PFSK-1 (cell line): Measurements from ENCODE around the gene TWF2.

Source experiments
- FOXP2 ChIP-seq: optimal IDR thresholded peaks from 2 replicates; pipeline ENCODE3; 2011; ENCODE audit warnings: borderline replicate concordance, control low read depth, inconsistent platforms; ENCODE audit not compliant: insufficient read depth; ENCODE audit errors: extremely low read length, extremely low read depth
- POLR2AphosphoS5 ChIP-seq: IDR thresholded peaks from 2 replicates; pipeline ENCODE4 v1.6.1; 2012; ENCODE audit warnings: low read depth, mild to moderate bottlenecking, control low read depth, low read length, moderate library complexity
- SIN3A ChIP-seq: IDR thresholded peaks from 2 replicates; pipeline ENCODE4 v1.6.1; 2012; ENCODE audit warnings: mild to moderate bottlenecking, low read length, moderate library complexity, borderline replicate concordance; ENCODE audit not compliant: insufficient read depth
- TAF1 ChIP-seq: IDR thresholded peaks from 2 replicates; pipeline ENCODE4 v1.6.1; 2012; ENCODE audit warnings: low read length, control low read depth, borderline replicate concordance; ENCODE audit not compliant: insufficient read depth
- TF ChIP-seq, protein P1 (sequence below), 2 experiments: IDR thresholded peaks; 2 replicates each; pipeline versions ENCODE4 v1.6.1 to v1.8.0; 2011 to 2012; ENCODE audit warnings: low read depth in 2 of 2, low read length in 2 of 2, control low read depth in 1 of 2, inconsistent platforms in 1 of 2, mild to moderate bottlenecking in 1 of 2, moderate library complexity in 1 of 2; ENCODE audit not compliant: insufficient read depth in 1 of 2

Gene TWF2

DNA sequence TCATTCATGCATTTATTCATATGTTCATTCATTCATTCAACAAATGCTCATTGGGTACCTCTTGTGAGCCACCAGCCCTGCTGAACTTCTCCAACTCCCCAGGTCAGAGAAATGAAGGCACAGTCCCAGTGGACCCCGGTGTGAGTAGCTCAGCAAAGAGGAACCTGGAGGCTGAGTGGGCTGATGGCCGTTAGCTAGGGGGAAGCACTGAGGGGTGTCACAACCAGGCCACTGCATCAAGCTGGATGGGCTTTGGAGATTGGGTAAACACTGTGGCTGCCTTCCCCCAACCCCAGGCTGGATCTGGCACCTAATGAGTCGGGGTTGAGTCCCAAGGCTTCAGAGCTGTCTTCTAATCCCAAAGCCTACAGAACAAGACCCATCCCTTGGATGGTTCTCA lies 53.1 kb downstream of the TWF2 start:
- TF ChIP-seq POLR2AphosphoS5 (no peak), TAF1 (no peak), FOXP2 (no peak), SIN3A (no peak)
- TF ChIP-seq, protein P1, sequence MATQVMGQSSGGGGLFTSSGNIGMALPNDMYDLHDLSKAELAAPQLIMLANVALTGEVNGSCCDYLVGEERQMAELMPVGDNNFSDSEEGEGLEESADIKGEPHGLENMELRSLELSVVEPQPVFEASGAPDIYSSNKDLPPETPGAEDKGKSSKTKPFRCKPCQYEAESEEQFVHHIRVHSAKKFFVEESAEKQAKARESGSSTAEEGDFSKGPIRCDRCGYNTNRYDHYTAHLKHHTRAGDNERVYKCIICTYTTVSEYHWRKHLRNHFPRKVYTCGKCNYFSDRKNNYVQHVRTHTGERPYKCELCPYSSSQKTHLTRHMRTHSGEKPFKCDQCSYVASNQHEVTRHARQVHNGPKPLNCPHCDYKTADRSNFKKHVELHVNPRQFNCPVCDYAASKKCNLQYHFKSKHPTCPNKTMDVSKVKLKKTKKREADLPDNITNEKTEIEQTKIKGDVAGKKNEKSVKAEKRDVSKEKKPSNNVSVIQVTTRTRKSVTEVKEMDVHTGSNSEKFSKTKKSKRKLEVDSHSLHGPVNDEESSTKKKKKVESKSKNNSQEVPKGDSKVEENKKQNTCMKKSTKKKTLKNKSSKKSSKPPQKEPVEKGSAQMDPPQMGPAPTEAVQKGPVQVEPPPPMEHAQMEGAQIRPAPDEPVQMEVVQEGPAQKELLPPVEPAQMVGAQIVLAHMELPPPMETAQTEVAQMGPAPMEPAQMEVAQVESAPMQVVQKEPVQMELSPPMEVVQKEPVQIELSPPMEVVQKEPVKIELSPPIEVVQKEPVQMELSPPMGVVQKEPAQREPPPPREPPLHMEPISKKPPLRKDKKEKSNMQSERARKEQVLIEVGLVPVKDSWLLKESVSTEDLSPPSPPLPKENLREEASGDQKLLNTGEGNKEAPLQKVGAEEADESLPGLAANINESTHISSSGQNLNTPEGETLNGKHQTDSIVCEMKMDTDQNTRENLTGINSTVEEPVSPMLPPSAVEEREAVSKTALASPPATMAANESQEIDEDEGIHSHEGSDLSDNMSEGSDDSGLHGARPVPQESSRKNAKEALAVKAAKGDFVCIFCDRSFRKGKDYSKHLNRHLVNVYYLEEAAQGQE (IDR thresholded peaks at IDR 0.05; ENCODE audit: insufficient read depth in 1 of 2, low read depth in 2 of 2, low read length in 2 of 2), result no peak

DNA sequence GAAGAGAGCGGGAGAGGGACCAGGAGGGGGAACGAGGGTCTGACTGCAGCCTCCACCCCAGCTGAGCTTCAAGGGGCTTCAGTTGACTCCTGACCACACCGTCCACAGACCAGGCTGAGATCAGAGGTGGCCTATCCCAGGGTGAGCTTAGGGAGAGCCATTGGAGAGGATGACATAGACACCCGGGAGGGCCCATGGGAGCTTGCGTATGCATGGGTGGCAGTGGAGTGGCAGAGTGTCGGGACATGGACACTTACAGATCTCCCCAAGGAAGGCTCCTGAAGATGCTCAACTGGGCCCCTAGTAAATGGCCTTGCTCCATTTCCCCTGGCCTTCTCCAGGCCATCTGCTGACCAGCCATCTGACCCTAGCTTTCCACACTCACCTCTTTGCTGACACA lies 53.6 kb downstream of the TWF2 start:
- TF ChIP-seq POLR2AphosphoS5 (no peak), FOXP2 (no peak), SIN3A (no peak), TAF1 (no peak)
- TF ChIP-seq, protein P1 (IDR thresholded peaks at IDR 0.05; ENCODE audit: insufficient read depth in 1 of 2, low read depth in 2 of 2, low read length in 2 of 2), result no peak

DNA sequence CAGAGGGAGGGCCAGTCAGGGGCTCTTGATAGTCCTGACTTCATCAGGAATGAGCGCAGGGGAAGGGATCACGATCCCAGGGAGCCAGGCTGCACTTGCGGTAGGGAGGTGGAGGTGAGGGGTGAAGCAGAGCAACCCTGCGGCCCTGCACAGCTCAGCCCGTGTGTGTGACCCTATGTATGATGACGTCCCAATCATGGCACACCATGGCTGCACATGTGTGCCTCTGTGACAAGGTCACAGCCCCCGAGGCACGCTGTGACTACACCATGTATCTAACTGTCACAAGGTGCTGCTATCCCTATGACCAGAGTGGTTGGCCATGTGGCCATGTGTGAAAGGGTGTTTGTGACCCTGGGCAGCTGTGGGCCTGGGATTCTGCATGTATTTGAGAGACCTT lies 54.3 kb downstream of the TWF2 start:
- TF ChIP-seq POLR2AphosphoS5 (no peak), FOXP2 (no peak), SIN3A (no peak), TAF1 (no peak)
- TF ChIP-seq, protein P1 (IDR thresholded peaks at IDR 0.05; ENCODE audit: insufficient read depth in 1 of 2, low read depth in 2 of 2, low read length in 2 of 2), result no peak

DNA sequence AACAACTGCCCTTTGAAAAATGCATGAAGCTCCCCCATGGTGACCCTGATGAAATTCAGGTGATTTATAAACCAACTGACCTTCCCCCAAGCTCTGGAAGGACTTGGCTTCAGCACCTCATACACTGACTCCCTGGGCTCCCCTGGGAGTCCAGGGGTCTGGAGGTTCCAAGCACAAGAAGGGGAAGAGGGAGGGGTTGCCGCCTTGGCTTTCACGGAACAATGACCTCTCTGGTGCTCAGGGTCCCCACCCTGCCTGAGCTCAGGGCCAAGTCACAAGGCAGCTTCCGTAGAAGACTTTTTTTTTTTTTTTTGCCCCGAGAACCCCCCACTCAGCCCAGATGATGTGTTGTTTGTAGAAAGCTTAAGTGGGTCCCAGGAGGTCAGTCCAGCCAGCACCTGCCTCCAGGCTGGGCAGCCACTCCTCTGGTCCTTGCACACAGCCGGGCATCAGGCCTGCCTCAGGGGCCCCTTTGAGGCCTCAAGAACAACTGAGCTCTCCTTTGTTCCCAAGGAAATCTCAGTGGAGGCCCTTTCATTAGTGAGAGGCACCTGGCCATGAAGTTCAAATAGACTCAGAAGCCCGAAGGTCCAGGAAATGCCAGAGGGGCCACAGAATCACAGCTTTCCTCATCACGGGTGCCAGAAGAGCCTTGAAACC lies 55.0 kb downstream of the TWF2 start:
- no peak for TF ChIP-seq TAF1
- TF ChIP-seq SIN3A, result no peak
- TF ChIP-seq FOXP2, result no peak
- TF ChIP-seq, protein P1 (IDR thresholded peaks at IDR 0.05; ENCODE audit: insufficient read depth in 1 of 2, low read depth in 2 of 2, low read length in 2 of 2), result no peak
- TF ChIP-seq POLR2AphosphoS5, result no peak

DNA sequence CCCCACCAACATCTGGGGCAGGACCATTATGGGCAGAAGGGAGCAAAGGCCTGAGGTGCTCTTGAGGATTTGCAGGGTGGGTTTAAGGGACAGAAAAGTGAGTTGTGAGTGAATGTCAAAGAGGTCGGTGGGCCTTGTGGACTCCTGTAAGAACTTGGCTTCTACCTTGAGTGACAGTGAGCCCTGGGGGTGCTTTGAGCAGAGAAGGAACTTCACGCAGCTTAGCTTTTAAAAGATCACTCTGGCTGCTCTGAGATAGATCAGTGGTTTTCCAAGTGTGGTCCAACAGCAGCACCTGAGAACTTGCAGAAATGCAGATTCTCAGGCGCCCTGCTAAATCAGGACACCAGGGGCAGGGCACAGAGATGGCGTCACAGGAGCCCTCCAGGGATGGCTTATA lies 56.3 kb downstream of the TWF2 start:
- TF ChIP-seq FOXP2, result no peak
- TF ChIP-seq, protein P1 (IDR thresholded peaks at IDR 0.05; ENCODE audit: insufficient read depth in 1 of 2, low read depth in 2 of 2, low read length in 2 of 2), result no peak
- no peak for TF ChIP-seq TAF1
- TF ChIP-seq SIN3A, result no peak
- no peak for TF ChIP-seq POLR2AphosphoS5
